Activated CD4-positive, alpha-beta memory T cell treated with anti-CD3 and anti-CD28 coated beads for 36 hours (primary cell): ENCODE measurements around the gene ZNF543. TPM values are rescaled to one million over a fixed set of nuclear protein-coding genes. Genes with fewer than 3 reads are reported as not detected.
"Not testable (repeated sequence)": the region's sequence is repeated elsewhere in the genome, so short reads cannot be mapped to it uniquely, and the experiment has no call there.

Source experiments
- CTCF ChIA-PET: fragments of 350-600 bp; sonication (Branson Sonifier 250); formaldehyde crosslinking; loops from one replicate; lab custom pipeline; 2021; ENCODE audit warnings: antibody characterized with exemption, inconsistent platforms; lab: Charles Lee
- POLR2A ChIA-PET: fragments of 350-600 bp; sonication (Branson Sonifier 250); formaldehyde crosslinking; loops from one replicate; lab custom pipeline; 2021; ENCODE audit warnings: antibody characterized with exemption; lab: Charles Lee
- DNase-seq: peaks from one replicate; pipeline ENCODE4 v3.0.0-alpha.2; 2020
- H3K27ac Mint-ChIP-seq: one replicate; pipeline ENCODE4 v1.8.0; 2021; ENCODE audit warnings: mixed read lengths
- H3K27me3 Mint-ChIP-seq: one replicate; pipeline ENCODE4 v1.8.0; 2021; ENCODE audit warnings: mixed read lengths
- H3K36me3 Mint-ChIP-seq: one replicate; pipeline ENCODE4 v1.8.0; 2021; ENCODE audit warnings: mixed read lengths
- H3K4me1 Mint-ChIP-seq: one replicate; pipeline ENCODE4 v1.8.0; 2021; ENCODE audit warnings: low read depth, mixed read lengths
- H3K4me3 Mint-ChIP-seq: one replicate; pipeline ENCODE4 v1.8.0; 2021; ENCODE audit warnings: mild to moderate bottlenecking, mixed read lengths
- H3K9me3 Mint-ChIP-seq: one replicate; pipeline ENCODE4 v1.8.0; 2021; ENCODE audit warnings: mixed read lengths
- intact Hi-C: fragments of 100-400 bp; cut with micrococcal nuclease; formaldehyde crosslinking; loops from one replicate; pipeline ENCODE4 v1.15.1; 2023
- total RNA-seq, 2 experiments: library from RNA; stranded (reverse); gene quantifications; one replicate each; pipeline ENCODE4 v1.2.3, GENCODE V29; 2021

Gene ZNF543
- total RNA-seq, 2 experiments from 2014 or later, result 4.0 to 4.3 TPM

DNA sequence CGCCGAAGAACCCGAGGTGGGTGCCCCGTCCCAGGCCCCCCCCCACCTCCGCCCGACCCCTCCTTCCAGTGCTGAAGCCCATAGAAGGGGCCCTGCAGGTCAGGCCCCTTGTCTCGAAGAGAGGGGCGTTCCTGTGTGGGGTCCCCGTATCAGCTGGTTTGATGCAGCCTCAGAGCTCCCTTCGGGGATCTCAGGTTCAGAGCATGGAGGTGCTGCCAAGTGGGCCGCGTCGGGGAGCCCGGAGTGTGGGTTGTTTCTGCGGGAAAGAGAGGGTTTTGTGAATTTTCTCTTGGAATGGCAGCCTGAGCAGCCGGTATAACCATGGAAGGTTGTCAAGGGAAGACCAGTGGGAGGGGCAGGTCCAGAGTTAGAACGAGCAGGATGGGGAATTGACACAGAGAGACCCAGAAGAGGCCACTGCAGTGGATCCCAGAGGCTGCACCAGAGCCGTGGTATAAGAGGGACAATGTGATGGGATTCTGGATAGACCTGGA is 43.5 kb downstream of the ZNF543 start:
- intact Hi-C loops, result loop anchor here (1.0 kb wide), 4 partner anchors 12 to 83 kb away; partner anchors contain the start of genes ZNF304, ZNF460, ZNF543 and ZNF548
- Mint-ChIP-seq H3K4me1 (peaks cover 14% of the 10 kb centered on the region), H3K9me3 (peaks cover 52% of the 10 kb centered on the region), H3K27me3 (no peaks in the 10 kb centered on the region), H3K4me3 (peak overlapping the region; percentile 85), H3K27ac (peak overlapping the region; percentile 92), H3K36me3 (peaks cover 41% of the 10 kb centered on the region)
- CTCF ChIA-PET, result no interaction called here
- POLR2A ChIA-PET, result interaction anchor here (1.7 kb wide), 1 partner anchor 13 kb away, joined by 7 read pairs; the partner anchor contains the start of gene ZNF304
- no peak for DNase-seq

DNA sequence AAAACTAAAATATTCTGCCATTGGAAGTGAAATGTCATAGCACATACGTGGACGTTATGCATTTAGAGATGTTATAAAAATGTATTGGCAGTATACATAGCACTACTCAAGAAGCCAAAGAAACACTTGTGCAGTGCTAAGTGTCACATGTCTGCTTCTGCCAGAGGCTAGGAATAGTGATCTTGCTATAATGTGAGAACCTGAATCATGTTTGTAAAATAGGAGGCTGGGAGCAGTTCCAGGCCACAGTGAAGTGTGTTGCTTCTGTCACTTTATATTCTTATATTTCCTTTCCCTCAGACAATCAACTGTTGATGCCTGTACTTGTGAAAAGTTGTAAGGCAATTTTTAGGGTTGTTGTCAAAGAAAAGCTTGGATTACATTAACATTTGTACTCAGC is 46.5 kb downstream of the ZNF543 start:
- CTCF ChIA-PET, result no interaction called here
- Mint-ChIP-seq H3K4me3 (no peak overlapping the region), H3K9me3 (peaks cover 40% of the 10 kb centered on the region), H3K27me3 (no peaks in the 10 kb centered on the region), H3K4me1 (peaks cover 14% of the 10 kb centered on the region), H3K27ac (no peak overlapping the region), H3K36me3 (peaks cover 51% of the 10 kb centered on the region)
- no peak for DNase-seq
- POLR2A ChIA-PET, result no interaction called here
- intact Hi-C loops, result no loop called here

DNA sequence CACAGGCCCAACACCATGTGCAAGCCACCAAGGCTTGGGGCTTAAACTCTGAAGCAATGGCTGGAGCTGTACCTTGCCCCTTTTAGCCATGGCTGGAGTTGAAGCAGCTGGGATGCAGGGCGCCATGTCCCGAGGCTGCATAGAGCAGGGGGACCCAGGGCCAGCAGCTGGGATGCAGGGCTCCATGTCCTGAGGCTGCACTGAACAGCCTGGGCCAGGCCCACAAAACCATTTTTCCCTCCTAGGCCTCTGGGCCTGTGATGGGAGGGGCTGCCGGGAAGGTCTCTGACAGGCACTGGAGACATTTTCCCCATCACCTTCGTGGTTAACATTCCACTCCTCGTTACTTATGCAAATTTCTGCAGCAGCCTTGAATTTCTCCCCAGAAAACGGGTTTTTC is 53.9 kb downstream of the ZNF543 start:
- ChIA-PET CTCF (no interaction called here), POLR2A (no interaction called here)
- Mint-ChIP-seq H3K9me3 (peaks cover 61% of the 10 kb centered on the region), H3K27me3 (no peaks in the 10 kb centered on the region), H3K36me3 (peaks cover 89% of the 10 kb centered on the region), H3K4me3 (no peak overlapping the region), H3K4me1 (no peaks in the 10 kb centered on the region), H3K27ac (no peak overlapping the region)
- DNase-seq, result no peak
- intact Hi-C loops, result no loop called here

DNA sequence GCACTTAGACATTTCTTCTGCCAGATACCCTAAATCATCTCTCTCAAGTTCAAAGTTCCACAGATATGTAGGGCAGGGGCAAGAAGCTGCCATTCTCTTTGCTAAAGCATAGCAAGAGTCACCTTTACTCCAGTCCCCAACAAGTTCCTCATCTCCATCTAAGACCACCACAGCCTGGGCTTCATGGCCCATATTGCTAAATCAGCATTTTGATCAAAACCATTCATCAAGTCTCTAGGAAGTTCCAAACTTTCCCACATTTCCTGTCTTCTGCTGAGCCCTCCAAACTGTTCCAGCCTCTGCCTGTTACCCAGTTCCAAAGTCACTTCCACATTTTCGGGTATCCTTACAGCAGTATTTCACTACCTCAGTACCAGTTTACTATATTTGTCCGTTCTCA is 54.4 kb downstream of the ZNF543 start:
- H3K4me3 Mint-ChIP-seq, intact Hi-C loops, DNase-seq, H3K27ac Mint-ChIP-seq, H3K27me3 Mint-ChIP-seq, POLR2A ChIA-PET, CTCF ChIA-PET, H3K4me1 Mint-ChIP-seq: not testable (repeated sequence)
- Mint-ChIP-seq H3K36me3 (peaks cover 89% of the 10 kb centered on the region), H3K9me3 (peaks cover 63% of the 10 kb centered on the region)

DNA sequence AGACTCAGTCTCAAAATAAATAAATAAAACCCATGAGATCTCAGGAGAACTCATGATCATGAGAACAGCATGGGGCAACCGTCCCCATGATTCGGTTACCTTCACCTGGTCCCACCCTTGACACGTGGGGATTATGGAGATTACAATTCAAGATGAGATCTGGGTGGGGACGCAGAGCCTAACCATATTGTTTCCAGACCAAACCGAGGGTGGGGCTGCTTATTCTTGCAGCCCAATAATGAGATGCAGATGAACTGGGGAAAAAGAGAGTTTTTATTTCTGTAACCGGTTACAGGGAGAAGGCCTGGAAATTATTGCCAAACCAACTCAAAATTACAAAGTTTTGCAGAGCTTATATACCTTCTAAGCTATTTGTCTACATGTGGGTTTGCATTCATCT is 55.9 kb downstream of the ZNF543 start:
- no peak for DNase-seq
- Mint-ChIP-seq H3K27me3 (no peaks in the 10 kb centered on the region), H3K36me3 (peaks cover 86% of the 10 kb centered on the region), H3K27ac (no peak overlapping the region), H3K4me1 (no peaks in the 10 kb centered on the region), H3K4me3 (no peak overlapping the region), H3K9me3 (peaks cover 74% of the 10 kb centered on the region)
- CTCF ChIA-PET, result no interaction called here
- POLR2A ChIA-PET, result no interaction called here
- intact Hi-C loops, result no loop called here

DNA sequence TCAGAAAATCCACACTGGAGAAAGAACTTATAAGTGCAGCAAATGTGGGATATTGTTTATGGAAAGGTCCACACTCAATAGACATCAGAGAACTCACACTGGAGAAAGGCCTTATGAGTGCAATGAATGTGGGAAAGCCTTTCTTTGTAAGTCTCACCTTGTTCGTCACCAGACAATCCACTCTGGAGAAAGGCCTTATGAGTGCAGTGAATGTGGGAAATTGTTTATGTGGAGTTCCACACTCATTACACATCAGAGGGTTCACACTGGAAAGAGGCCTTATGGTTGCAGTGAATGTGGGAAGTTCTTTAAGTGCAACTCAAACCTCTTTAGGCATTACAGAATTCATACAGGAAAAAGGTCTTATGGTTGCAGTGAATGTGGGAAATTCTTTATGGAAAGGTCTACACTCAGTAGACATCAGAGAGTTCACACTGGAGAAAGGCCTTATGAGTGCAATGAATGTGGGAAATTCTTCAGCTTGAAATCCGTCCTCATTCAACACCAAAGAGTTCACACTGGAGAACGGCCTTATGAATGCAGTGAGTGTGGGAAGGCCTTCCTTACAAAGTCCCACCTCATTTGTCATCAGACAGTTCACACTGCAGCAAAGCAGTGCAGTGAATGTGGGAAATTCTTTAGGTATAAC is 57.4 kb downstream of the ZNF543 start:
- Mint-ChIP-seq H3K4me1 (no peaks in the 10 kb centered on the region), H3K4me3 (no peak overlapping the region), H3K27me3 (no peaks in the 10 kb centered on the region), H3K27ac (no peak overlapping the region), H3K9me3 (peaks cover 70% of the 10 kb centered on the region), H3K36me3 (peaks cover 72% of the 10 kb centered on the region)
- POLR2A ChIA-PET, result no interaction called here
- no peak for DNase-seq
- intact Hi-C loops, result no loop called here
- CTCF ChIA-PET, result no interaction called here

Other genes starting within 250 kb of the ZNF543 start
- not detected for gene USP29, start 200.5 kb upstream of the ZNF543 start, total RNA-seq
- gene ZIM3, start 175.3 kb upstream of the ZNF543 start, total RNA-seq, result not detected
- not detected for gene DUXA, start 153.0 kb upstream of the ZNF543 start, total RNA-seq
- 10 to 100 TPM; 18.9 to 20.4 TPM for gene ZNF264, start 129.0 kb upstream of the ZNF543 start, total RNA-seq
- gene AURKC, start 89.4 kb upstream of the ZNF543 start, total RNA-seq, result under 1 TPM; 0.81 to 0.97 TPM
- 1 to 10 TPM; 6.9 to 7.0 TPM for gene ZNF805, start 79.8 kb upstream of the ZNF543 start, total RNA-seq
- 10 to 100 TPM; 45.5 to 45.8 TPM for gene ZNF460, start 40.0 kb upstream of the ZNF543 start, total RNA-seq
- gene ZNF304, start 30.8 kb downstream of the ZNF543 start, total RNA-seq, result 1 to 10 TPM; 3.8 to 4.0 TPM
- 1 to 10 TPM; 3.3 to 3.9 TPM for gene TRAPPC2B, start 43.1 kb downstream of the ZNF543 start, total RNA-seq
- gene ZNF547, start 43.1 kb downstream of the ZNF543 start, total RNA-seq, result 1 to 10 TPM; 1.0 to 1.4 TPM
- gene ZNF548, start 69.4 kb downstream of the ZNF543 start, total RNA-seq, result 10 to 100 TPM; 12.0 to 12.1 TPM
- gene ZNF17, start 90.7 kb downstream of the ZNF543 start, total RNA-seq, result 1 to 10 TPM; 4.2 to 5.0 TPM
- gene ZNF749, start 114.9 kb downstream of the ZNF543 start, total RNA-seq, result 1 to 10 TPM; 9.3 to 9.4 TPM
- gene VN1R1, start 136.7 kb downstream of the ZNF543 start, total RNA-seq, result under 1 TPM in 1 of 2 experiments, not detected in 1; 0.12 TPM
- 1 to 10 TPM; 3.9 to 4.0 TPM for gene ZNF772, start 157.1 kb downstream of the ZNF543 start, total RNA-seq
- 1 to 10 TPM; 4.3 to 5.1 TPM for gene ZNF419, start 167.3 kb downstream of the ZNF543 start, total RNA-seq
- gene ZNF773, start 179.5 kb downstream of the ZNF543 start, total RNA-seq, result 1 to 10 TPM; 4.0 to 4.5 TPM
- gene ZNF549, start 206.9 kb downstream of the ZNF543 start, total RNA-seq, result 1 to 10 TPM; 2.9 to 3.4 TPM
- gene ZNF550, start 239.4 kb downstream of the ZNF543 start, total RNA-seq, result 1 to 10 TPM; 5.6 to 6.6 TPM